ENCODE results near the gene WDR45B.

The WDR45B gene

DNA sequence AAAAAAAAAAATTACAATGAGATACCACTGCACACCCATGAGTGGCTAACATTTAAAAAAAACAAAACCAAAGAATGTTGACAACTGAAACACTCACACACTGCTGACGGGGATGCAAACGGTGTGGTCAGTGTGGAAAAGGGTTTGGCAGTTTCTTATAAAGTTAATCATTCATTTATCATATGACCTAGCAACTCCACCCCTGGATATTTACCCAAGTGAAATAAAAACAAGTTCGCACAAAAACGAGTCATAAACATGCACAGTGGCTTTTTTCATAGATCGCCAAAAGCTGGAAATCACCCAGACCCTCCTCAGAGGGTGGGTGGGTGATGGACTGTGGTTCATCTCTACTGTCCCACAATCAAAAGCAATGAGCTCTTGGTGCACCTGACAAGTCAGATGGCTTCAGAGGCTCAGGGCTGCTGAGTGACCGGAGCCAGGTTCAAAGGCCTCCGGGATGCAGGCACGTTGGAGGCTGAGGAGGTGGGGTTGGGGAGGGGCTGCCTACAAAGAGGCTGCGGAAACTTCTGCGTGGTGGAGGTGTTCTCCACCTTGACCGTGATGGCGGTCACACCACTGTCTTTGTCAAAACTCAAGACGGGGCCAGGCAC lies 36.1 kb upstream of the WDR45B start:
- Mint-ChIP-seq H3K36me3 (no peaks in the 10 kb centered on the region), H3K4me3 (no peak overlapping the region), H3K9me3 (peaks cover 3% of the 10 kb centered on the region), H3K4me1 (no peaks in the 10 kb centered on the region), H3K27me3 (no peaks in the 10 kb centered on the region), H3K27ac (no peak overlapping the region)
- ATAC-seq, result no peak

DNA sequence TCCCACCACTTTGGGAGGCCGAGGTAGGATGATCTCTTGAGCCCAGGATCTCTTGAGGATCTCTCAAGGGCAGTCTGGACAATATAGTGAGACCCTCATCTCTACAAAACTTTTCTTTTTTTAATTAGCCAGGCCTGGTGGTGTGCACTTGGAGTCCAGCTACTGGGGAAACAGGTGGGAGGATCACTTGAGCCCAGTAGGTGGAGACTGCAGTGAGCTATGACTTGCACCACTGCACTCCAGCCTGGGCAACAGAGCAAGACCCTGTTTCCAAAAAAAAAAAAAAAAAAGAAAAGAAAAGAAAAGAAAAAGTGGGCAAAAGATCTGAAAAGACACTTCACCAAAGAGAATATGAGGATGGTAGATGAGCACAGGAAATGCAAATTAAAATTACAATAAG lies 35.3 kb upstream of the WDR45B start:
- Mint-ChIP-seq H3K27ac (no peak overlapping the region), H3K4me1 (no peaks in the 10 kb centered on the region), H3K27me3 (no peaks in the 10 kb centered on the region), H3K4me3 (no peak overlapping the region), H3K36me3 (no peaks in the 10 kb centered on the region), H3K9me3 (peaks cover 3% of the 10 kb centered on the region)
- no peak for ATAC-seq

DNA sequence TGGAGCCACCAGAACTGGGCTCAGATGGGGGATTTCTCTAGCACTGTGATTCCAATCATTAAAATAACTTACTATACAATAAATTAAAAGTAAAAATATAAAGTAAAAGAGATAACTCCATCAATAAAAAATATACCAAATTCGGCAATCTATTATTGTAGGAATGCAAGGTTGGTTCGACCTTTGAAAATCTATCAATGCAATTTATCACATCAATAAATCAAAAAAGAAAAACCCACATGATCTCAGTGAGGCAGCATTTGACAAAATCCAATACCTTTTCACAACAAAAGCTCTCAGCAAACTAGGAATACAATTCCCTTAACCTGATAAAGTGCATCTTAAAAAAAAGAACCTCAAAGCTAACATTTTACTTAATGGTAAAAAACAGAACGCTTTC lies 33.3 kb upstream of the WDR45B start:
- no peak for ATAC-seq
- Mint-ChIP-seq H3K36me3 (no peaks in the 10 kb centered on the region), H3K4me3 (no peak overlapping the region), H3K4me1 (no peaks in the 10 kb centered on the region), H3K27me3 (peaks cover 10% of the 10 kb centered on the region), H3K9me3 (peaks cover 3% of the 10 kb centered on the region), H3K27ac (no peak overlapping the region)

DNA sequence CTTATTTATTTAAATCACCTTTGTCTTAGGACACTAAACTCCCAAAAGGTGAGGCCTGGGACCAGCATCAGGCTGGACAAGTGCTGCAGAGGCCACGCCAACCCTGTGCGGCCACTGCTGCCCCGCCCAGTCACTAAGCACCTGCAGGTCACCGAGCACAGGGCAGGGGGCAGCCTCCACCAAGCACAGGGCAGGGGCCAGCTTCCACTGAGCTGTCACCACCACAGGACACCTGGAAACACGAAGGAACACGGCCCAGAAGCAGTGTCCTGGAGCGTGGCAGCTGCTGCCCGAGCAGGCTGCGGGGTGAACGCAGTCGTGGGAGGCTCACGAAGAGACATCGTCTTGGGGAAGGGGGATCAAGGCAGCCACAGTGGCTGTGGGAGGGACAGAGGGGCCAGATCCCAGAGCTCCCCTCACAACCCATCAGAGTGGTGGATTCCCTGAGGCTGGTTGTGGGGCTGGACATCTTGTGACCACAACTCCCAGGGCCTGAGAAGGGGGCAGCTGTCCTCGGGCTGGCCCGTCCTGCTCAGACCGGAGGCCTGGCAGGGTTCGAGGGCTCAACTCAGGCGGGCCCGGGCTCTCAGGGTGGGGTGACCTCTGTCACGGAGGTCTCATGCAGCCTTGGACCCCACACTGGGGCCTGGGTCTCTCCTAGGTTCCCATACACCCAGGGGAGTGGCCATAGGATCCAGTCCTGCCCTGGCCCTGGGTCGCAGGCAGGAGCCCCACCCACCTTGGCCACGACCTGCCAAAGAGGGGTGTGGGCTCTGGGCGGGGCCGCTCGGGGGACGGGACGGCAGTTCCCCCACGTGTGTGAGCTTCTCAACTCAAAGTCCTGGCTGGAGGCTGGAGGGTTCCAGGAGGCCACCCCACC lies 31.6 kb upstream of the WDR45B start:
- H3K27ac Mint-ChIP-seq, result no peak overlapping the region
- H3K4me1 Mint-ChIP-seq, result no peaks in the 10 kb centered on the region
- peaks cover 10% of the 10 kb centered on the region for H3K27me3 Mint-ChIP-seq
- H3K9me3 Mint-ChIP-seq, result peaks cover 3% of the 10 kb centered on the region
- H3K4me3 Mint-ChIP-seq, result no peak overlapping the region
- ATAC-seq, result no peak
- no peaks in the 10 kb centered on the region for H3K36me3 Mint-ChIP-seq

DNA sequence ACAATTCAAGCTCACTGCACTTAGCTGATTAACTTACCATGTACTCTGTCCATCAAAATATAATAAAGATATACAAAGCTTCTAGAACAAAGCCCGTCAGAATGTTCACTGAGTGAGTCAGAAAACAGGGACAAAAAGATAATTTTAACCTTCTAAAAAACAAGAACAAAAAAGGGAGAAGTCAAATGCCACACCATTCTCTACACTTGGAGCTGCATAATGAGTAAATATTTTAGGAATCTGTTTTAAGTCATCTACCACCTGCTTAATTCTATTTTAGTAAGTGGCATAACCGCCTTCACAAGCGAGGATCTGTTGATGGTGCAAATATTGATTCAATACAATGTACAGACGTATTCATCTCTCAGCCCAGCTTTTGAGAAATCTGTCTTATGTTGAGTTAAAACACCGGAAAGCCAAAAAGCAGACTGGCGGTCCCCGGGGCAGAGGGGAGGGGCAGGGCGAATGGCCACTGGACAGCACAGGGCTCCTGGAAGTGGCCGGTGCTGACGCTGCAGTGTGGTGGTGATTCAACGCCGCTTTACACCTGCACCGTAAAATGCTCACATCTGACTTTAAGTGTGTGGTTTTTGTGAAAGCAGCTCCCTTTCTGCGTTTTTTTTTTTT lies 30.1 kb upstream of the WDR45B start:
- ATAC-seq, result no peak

DNA sequence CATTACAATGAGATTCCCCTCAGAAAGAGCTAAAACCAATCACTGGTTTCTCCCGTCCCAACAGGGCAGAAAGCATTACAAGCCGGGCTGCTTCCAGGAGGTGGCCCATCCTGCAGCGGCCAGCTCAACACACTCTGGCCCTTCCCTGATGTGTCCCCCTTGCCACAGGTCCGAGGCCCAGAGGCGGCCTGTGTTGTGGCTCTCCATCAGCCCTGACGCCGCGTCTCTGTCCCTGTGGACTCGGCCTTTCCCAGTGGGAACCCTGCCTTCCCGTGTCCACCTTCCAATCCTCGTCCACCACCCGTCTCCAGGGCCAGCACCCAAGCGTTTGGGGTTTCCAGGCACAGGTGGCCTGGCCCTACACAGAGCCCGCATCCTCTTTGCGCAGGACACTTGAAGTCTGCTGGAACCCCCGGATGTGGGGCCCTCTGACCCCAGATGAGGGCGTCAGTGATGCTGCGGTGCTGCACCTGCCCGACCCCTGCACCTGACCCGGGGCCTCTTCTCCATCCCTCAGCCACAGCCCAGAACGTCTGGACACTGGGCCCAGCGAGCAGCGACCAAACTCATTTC lies 29.2 kb upstream of the WDR45B start:
- ATAC-seq, result no peak
- no peaks in the 10 kb centered on the region for H3K4me1 Mint-ChIP-seq
- peaks cover 10% of the 10 kb centered on the region for H3K27me3 Mint-ChIP-seq
- peaks cover 3% of the 10 kb centered on the region for H3K9me3 Mint-ChIP-seq
- no peak overlapping the region for H3K27ac Mint-ChIP-seq
- H3K4me3 Mint-ChIP-seq, result no peak overlapping the region
- H3K36me3 Mint-ChIP-seq, result no peaks in the 10 kb centered on the region

More for the DNA sequence above, 30.1 kb upstream of the WDR45B start:
- H3K9me3 Mint-ChIP-seq, result peaks cover 3% of the 10 kb centered on the region
- no peaks in the 10 kb centered on the region for H3K36me3 Mint-ChIP-seq
- H3K27ac Mint-ChIP-seq, result no peak overlapping the region
- H3K4me1 Mint-ChIP-seq, result no peaks in the 10 kb centered on the region
- H3K27me3 Mint-ChIP-seq, result peaks cover 10% of the 10 kb centered on the region
- H3K4me3 Mint-ChIP-seq, result no peak overlapping the region

DNA sequence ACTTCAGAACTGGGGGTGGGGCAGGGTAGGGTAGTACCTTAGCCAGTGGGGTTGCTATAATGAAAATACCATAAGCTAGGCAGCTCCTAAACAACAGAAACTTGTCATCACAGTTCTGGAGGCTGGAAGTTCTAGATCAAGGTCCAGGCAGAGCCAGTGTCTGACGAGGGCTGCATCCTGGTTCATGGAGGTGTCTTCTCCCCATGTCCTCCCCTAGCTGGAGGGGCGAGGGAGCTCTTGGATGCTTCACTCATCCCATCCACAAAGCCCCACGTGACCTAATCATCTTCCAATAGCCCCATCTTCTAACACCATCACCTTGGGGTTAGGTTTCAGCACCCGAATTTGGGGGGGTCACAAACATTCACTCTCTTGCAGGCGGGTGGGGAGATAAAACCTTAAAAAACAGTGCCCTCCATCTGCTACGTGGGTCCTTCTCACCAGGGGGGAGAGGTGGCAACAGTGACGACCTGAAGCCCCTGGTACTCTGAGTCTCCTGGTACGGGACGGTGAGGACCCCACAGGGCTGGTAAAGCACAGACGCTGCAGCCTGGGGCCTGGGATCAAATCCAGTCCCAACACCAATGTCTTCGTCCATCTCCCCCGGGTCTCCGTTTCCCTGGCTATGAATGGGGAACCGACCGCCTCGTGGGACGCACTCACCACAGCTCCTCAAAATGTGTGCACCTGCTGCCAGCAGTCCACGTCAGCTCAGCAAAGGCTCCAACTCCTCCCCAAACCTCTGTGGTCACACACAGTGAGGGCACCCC lies 27.4 kb upstream of the WDR45B start:
- H3K4me1 Mint-ChIP-seq, result no peaks in the 10 kb centered on the region
- H3K9me3 Mint-ChIP-seq, result no peaks in the 10 kb centered on the region
- ATAC-seq, result no peak
- H3K36me3 Mint-ChIP-seq, result no peaks in the 10 kb centered on the region
- peaks cover 10% of the 10 kb centered on the region for H3K27me3 Mint-ChIP-seq
- H3K4me3 Mint-ChIP-seq, result no peak overlapping the region
- no peak overlapping the region for H3K27ac Mint-ChIP-seq

DNA sequence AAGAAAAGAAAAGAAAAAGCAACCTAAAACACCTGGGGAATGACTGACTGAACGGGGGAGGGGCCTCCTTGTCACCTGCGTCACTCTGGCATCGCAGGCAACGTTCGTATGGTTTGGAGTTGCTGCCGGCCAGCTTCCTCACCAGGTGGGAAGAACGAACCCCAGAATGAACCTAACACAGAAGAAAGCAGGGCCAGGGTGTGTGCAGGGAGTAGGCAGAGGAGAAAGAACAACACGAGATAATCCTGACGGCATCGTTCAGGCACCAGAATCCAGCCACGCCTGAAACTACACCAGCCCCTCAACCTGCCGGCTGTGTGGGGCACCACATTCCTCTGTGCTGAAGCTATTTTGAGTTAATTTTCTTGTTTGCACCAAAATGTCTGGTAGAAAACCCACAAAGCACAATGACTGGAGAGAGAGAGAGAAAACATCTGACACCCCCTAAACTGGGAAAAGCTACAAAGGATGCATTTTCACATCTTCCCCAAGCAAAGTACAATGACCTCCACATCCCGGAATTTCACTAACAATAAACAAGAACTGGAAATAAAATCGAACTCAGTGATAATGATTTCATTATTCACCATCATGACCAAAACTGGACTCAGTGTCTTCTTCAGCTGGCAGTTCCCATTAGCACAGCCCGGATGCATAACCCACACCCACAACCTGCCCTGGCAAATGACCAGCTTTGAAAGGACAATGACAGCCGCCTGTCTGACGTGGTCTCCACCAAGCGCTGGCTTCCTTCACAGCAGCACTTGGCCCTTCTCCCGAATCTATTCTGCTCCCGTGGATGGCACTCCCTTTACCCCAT lies 26.6 kb upstream of the WDR45B start:
- Mint-ChIP-seq H3K4me3 (no peak overlapping the region), H3K4me1 (no peaks in the 10 kb centered on the region), H3K27me3 (peaks cover 10% of the 10 kb centered on the region), H3K36me3 (no peaks in the 10 kb centered on the region), H3K9me3 (no peaks in the 10 kb centered on the region), H3K27ac (no peak overlapping the region)
- ATAC-seq, result no peak

DNA sequence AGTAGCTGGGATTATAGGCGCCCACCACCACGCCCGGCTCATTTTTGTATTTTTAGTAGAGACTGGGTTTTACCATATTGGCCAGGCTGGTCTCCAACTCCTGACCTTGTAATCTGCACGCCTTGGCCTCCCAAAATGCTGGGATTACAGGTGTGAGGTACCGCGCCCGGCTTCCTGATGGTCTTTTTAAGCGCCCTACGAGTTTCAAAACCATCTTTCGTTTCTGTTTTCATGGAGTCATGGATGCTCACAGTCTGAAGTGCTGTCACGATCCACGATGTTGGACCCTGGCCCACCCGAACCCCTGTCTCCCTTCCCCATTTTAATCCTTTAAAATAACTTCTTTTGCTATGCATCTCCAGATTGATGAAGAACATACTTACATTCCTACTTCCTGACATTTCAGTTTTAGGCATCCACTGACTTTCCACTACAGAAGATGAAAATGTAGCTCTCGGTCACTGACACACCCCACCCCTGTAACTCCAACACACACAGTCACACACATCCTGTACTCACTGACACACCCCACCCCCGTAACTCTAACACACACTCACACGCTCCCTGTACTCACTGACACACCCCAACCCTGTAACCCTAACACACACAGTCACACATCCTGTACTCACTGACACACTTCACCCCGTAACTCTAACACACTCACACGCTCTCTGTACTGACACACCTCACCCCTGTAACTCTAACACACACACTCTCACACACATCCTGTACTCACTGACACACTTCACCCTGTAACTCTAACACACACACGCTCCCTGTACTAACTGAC lies 22.6 kb upstream of the WDR45B start:
- Mint-ChIP-seq H3K36me3 (no peaks in the 10 kb centered on the region), H3K27me3 (no peaks in the 10 kb centered on the region), H3K4me3 (no peak overlapping the region), H3K9me3 (no peaks in the 10 kb centered on the region), H3K27ac (no peak overlapping the region), H3K4me1 (peaks cover 8% of the 10 kb centered on the region)
- no peak for ATAC-seq

DNA sequence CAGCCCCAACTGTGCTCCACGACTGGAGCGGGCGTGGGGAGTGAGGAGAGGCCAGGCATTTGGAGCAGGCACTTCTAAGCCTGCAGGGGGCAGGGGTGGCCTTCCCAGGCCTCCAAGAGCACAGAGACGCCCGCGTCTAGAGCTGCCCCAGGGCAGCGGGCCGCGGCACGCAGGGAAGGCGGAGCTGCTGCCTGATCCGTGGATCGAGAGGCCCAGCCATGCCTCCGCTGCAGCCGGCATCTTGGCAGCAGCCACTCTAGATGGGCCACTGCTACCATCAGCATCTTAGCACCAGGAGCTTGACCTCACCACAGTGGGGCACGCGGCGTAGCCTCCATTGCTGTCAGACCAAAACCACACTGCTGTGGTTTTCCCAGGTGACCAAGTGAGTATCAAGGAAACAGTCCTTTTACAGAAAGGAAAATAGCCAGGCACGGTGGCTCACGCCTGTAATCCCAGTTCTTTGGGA lies 20.4 kb upstream of the WDR45B start:
- Mint-ChIP-seq H3K27me3 (no peaks in the 10 kb centered on the region), H3K36me3 (no peaks in the 10 kb centered on the region), H3K9me3 (no peaks in the 10 kb centered on the region), H3K4me1 (peaks cover 8% of the 10 kb centered on the region), H3K27ac (peak overlapping the region; percentile 7), H3K4me3 (peak overlapping the region; percentile 67)
- ATAC-seq, result peak; percentile 84

DNA sequence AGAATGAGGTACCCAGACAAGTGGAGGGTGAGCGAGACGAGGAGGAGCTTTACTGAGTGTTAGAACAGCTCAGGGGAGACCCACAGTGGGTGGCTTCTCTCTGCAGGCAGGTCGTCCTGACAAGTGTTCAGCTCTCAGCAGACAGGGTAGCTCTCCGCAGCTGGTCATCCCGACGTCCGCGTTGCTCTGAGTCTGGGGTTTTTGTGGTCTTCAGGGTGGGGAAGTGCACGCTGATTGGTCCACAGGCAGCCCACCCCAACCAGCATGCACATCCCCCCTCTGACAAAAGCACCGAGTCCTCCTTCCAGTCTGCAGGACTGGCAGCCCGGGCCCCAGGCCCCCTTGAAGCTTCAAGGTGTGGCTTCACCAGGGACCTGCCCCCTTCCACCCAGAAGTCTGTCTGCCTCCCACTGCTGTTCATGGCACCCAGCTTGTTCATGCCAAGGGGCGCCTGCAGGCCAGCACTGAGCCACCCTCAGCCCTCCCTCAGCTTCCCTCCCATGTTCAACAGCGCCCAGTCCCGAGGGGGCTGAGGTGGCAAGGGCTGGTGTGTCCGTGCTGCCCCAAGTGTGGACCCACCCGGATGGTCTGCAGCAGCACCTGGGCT lies 19.9 kb upstream of the WDR45B start:
- no peak overlapping the region for H3K4me3 Mint-ChIP-seq

DNA sequence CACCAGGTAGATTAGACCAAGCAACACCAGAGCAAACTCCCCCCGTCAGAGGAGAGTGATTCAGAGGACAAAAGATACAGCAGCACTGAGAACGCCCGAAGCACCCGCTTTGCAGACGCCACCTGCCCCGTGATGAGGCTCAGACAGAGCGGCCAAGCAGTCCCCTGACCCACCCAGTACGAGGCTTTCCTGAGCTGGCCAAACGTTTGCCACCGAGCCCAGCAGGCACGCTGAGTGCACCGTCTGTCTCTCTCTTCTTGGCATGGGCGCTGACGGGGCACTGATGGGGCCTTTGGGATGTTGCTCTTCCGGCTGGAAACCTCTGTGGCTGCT lies 19.4 kb upstream of the WDR45B start:
- Mint-ChIP-seq H3K9me3 (no peaks in the 10 kb centered on the region), H3K27ac (no peak overlapping the region), H3K36me3 (no peaks in the 10 kb centered on the region), H3K27me3 (no peaks in the 10 kb centered on the region), H3K4me3 (no peak overlapping the region), H3K4me1 (peaks cover 8% of the 10 kb centered on the region)
- no peak for ATAC-seq

More for the DNA sequence above, 19.9 kb upstream of the WDR45B start:
- Mint-ChIP-seq H3K27ac (peak overlapping the region; percentile 7), H3K9me3 (no peaks in the 10 kb centered on the region), H3K4me1 (peaks cover 8% of the 10 kb centered on the region), H3K27me3 (no peaks in the 10 kb centered on the region), H3K36me3 (no peaks in the 10 kb centered on the region)
- peak; percentile 37 for ATAC-seq

DNA sequence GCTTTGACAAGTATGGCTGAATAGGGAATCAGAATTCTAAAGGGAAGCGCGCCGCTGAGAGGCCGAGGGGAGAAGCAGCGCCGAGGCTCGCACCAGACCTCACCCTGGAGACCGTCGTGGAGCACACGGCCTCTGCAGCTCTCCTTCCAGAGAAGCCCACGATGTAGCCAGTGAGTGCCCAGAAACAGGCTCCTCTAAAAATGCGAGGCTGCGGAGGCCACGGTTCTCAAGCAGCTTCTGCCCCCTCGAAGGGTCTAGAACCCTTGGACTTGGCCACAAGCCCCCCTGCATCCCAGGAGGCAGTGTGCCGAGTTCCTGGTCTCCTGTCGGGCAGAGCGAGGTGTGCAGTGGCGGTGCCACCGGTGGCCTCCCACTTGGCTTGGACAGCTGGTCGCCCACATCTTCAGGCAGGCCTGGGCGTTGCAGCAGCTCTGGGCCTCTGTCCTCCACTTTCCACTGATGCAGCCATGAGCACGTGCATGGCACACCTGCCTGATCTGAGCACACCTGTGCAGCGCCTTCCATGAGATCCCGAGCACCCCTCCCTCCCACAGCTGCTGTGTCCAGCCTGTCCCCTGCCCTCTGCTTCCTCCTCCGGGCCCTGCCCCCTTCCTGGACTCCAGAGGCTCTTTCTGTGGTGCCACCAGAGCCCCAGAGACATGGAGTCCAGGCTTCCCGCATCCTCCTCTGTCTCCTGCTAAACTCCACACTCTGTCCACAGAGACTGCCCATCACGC lies 18.9 kb upstream of the WDR45B start:
- Mint-ChIP-seq H3K9me3 (no peaks in the 10 kb centered on the region), H3K4me1 (peaks cover 8% of the 10 kb centered on the region), H3K36me3 (no peaks in the 10 kb centered on the region), H3K4me3 (no peak overlapping the region), H3K27me3 (no peaks in the 10 kb centered on the region), H3K27ac (no peak overlapping the region)
- ATAC-seq, result no peak

Data from stimulated activated memory B cell treated with anti-CD40 and anti-IgM and Interleukin-4, amounts not matched to agents 10 μg/mL and 1 μg/mL and 100 μg/mL, for 72 hours (primary cell).